Measurements from ENCODE around the gene PTPRA.
"Not testable (repeated sequence)": the region's sequence is repeated elsewhere in the genome, so short reads cannot be mapped to it uniquely, and the experiment has no call there.

The PTPRA gene

DNA sequence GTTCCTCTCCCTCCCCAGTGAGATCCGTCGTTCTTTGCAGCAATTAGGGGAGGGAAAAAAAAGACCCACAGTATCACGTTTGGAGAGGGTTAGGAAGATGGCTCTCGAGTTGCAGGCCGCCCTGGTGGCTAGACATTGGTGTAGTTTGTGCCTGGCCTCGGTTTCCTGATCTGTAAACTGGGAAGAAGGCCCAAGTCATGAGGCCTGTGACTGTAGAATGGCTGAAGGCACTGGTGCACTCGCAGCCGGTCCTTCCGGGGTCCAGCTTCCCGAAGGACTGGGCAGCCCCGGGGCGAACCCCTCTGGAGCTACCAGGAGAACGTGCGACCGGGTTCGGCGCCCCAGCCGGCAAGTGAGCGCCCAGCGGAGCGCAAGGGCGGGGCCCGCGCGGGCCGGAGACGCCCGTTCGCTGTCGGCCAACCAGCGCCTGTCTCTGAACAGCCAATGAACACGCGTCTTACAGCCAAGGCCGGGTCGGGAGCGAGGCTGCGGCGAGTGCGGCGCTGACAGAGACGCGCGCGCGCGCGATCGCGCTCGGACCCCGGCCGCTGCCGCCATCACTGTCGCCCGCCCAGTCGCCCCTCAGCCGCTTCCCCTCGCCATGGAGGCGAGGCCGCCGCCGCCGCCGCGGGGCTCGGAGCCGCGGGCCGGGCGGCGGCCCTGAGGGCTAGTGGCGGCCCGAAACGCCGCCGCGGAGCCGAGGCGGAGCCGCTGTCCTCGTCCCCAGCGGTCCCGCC lies at the start of gene PTPRA:
Gene PTPRA, plus strand, starts transcription at position 472 of the 737 bp plus-strand sequence. CDS start 90,797 bp downstream, outside the sequence.
- TF ChIP-seq CTCF (IDR thresholded peaks at IDR 0.05; ENCODE audit: control extremely low read depth, extremely low read depth, low read depth, missing control alignments): no peak
- POLR2A ChIA-PET: interaction anchor here (0.7 kb wide), 1 partner anchor 33 kb away, joined by 3 read pairs; the partner anchor contains the start of genes PCED1A and VPS16
- peak; percentile 96 for DNase-seq (ENCODE audit: extremely low spot score)
- CTCF ChIA-PET: interaction anchor here (0.9 to 2.5 kb wide), 7 partner anchors 9 to 289 kb away, joined by 3 to 9 read pairs (median 3); no protein-coding TSS in a partner anchor

DNA sequence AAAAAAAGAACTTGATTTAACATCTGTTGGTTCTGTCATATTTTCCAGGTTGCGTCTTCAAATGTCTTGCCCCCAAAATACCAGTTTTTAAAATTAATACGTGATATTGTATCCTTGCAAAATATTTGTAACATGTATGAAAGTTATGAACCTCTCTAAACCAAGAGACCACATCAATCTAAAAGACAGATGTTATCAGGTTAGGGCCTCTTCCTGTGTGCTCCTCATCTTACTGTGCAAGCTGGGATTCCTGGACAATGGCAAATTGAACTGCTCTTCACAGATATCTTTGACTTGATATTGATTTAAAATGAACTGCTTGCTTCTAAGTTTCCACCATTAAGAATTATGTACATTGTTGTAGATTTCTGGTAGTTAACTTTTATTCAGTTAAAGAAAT lies 47.5 kb upstream of the PTPRA start:
- ChIA-PET POLR2A (no interaction called here), CTCF (no interaction called here)
- DNase-seq (ENCODE audit: extremely low spot score): no peak
- no peak for TF ChIP-seq CTCF (IDR thresholded peaks at IDR 0.05; ENCODE audit: control extremely low read depth, extremely low read depth, low read depth, missing control alignments)

DNA sequence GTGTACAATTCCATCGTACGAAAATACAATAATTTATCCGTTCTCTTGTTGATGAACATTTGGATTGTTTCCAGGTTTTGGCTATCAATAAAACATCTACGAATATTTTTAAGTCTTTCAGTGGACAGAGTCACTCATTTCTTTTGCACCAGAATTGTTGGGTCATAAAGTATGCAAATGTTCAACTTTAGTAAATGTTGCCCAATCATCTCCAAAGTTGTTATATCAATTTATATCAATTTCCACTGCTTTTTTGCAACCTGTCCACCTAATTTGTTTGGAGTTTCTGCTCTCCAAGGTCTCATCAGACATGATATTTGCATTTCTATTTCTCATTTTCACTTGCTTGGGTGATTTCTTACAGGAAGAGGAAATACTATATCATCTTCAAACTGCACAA lies 46.6 kb upstream of the PTPRA start:
- POLR2A ChIA-PET: no interaction called here
- DNase-seq (ENCODE audit: extremely low spot score): no peak
- CTCF ChIA-PET: interaction anchor here (0.9 kb wide), 2 partner anchors 12 to 83 kb away, joined by 3 to 5 read pairs; no protein-coding TSS in a partner anchor
- no peak for TF ChIP-seq CTCF (IDR thresholded peaks at IDR 0.05; ENCODE audit: control extremely low read depth, extremely low read depth, low read depth, missing control alignments)

- ChIA-PET CTCF (no interaction called here), POLR2A (no interaction called here)
- DNase-seq (ENCODE audit: extremely low spot score): no peak
- TF ChIP-seq CTCF (IDR thresholded peaks at IDR 0.05; ENCODE audit: control extremely low read depth, extremely low read depth, low read depth, missing control alignments): no peak
Observed at GRCh38 chr20:2829376-2829775, 43.9 kb upstream of the PTPRA start.

- POLR2A ChIA-PET; DNase-seq (ENCODE audit: extremely low spot score): not testable (repeated sequence)
- CTCF ChIA-PET: interaction anchor here (0.6 kb wide), 1 partner anchor 766 kb away, joined by 3 read pairs; no protein-coding TSS in a partner anchor
Observed at GRCh38 chr20:2831206-2831605, 42.1 kb upstream of the PTPRA start.

DNA sequence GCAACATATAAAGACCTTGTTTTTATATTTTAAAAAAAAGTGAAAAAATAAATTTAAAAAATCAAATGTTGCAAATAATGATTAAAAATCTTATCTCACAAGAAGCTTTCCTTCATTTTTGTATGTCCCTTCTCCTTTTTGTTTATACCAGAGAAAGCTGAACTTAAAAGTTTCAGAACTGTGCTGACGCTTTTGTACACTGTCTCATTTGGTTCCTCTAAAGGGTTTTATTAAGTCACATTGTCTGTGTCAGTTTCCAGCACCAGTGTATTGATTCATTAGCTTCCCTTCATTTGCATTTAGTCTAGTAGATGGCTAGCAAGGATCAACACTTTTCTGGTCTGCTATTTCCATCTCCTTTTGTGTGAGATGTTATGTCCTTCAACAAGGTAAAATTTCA lies 39.5 kb upstream of the PTPRA start:
- POLR2A ChIA-PET: no interaction called here
- no peak for TF ChIP-seq CTCF (IDR thresholded peaks at IDR 0.05; ENCODE audit: control extremely low read depth, extremely low read depth, low read depth, missing control alignments)

GRCh38 chr20:2834401-2835110 lies 38.7 kb upstream of the PTPRA start:
- ChIA-PET POLR2A (no interaction called here), CTCF (interaction anchor here (0.6 to 1.6 kb wide), 2 partner anchors 18 to 482 kb away, joined by 3 read pairs; partner anchors contain the start of gene TMEM239)

More for the DNA sequence above, 39.5 kb upstream of the PTPRA start:
- CTCF ChIA-PET: interaction anchor here (1.6 kb wide), 1 partner anchor 17 kb away, joined by 3 read pairs; the partner anchor contains the start of gene TMEM239
- DNase-seq (ENCODE audit: extremely low spot score): no peak

More at GRCh38 chr20:2834401-2835110, 38.7 kb upstream of the PTPRA start:
- no peak for DNase-seq (ENCODE audit: extremely low spot score)
- TF ChIP-seq CTCF (IDR thresholded peaks at IDR 0.05; ENCODE audit: control extremely low read depth, extremely low read depth, low read depth, missing control alignments): no peak
